Left hindlimb (tissue), 1 donor: ENCODE results near the gene ERO1A.
"Not testable (repeated sequence)": the region's sequence is repeated elsewhere in the genome, so short reads cannot be mapped to it uniquely, and the experiment has no call there.

ENCODE experiments used
- DNase-seq: peaks from one replicate; pipeline ENCODE4 v3.0.0-alpha.2; 2018

The ERO1A gene, protein sequence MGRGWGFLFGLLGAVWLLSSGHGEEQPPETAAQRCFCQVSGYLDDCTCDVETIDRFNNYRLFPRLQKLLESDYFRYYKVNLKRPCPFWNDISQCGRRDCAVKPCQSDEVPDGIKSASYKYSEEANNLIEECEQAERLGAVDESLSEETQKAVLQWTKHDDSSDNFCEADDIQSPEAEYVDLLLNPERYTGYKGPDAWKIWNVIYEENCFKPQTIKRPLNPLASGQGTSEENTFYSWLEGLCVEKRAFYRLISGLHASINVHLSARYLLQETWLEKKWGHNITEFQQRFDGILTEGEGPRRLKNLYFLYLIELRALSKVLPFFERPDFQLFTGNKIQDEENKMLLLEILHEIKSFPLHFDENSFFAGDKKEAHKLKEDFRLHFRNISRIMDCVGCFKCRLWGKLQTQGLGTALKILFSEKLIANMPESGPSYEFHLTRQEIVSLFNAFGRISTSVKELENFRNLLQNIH

DNA sequence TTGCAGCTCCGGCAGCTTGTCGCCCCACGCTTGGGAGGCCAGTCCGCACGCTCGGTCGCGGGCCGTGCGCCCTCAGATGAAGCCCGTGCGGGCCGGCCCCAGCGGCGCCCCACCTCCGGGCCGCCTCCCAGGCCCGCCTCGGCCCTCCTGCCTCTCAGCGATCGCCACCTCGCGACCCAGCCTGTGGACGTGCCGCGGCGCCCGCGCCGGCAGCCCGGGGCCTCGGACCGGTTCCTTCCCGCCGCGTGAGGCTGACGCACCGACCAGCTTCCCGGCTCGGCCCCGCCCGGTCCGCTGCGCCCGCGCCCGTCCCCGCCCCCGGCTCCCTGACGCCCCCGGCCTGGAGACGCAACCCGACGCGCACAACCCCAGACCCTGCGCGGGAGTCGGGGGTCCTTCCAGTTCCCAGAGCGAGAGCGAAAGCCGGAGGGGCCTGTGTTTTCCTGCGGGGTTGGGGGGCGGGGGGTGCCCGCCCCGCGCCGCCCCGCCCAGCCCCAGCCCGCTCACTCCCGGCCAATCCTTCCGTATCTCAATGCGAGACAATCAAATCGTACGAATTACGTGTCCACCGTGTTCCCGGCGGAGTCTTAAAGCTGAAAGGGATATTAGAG is at the start of gene ERO1A:
ERO1A (minus strand) TSS at position 78 of the 611 bp plus-strand sequence; CDS start at position 1, 77 bp downstream.
- peak; percentile 88 for DNase-seq

DNA sequence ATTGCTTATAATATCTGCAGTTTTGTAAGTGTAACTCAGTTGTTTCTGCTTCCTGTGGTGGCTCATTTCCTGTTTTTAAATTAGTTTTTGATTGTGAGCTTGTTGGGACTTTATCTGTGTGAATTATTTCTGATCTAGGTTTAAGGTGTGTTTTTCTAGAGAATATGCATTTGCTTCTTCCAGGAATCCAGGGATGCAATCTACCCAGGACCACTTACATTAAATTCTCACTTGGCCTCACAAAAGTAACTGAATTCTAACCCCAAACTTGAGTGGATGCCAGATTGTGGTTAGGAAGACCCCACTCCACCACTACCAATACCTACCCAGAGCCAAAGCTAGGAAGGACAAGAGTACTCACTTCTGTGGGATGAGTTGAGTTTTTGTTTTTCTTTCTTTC is 46.5 kb upstream of the ERO1A start:
- no peak for DNase-seq

DNA sequence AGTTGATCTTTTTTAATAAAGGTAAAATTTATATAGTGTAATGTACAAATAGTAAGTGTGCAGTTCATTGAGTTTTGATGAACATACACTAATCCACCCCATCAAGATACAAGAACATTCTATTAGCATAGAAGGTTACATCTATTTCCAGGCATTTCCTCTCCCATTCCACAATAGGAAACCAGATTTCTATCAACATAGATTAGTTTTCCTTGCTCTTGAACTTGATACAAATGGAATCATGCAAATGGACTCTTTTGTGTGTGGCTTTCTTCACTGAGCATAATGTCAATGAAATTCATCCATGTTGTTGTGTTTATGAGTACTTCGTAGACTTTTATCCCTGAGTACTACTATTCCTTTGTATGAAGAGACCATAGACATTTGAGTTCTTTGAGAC is 45.4 kb upstream of the ERO1A start:
- DNase-seq = no peak

DNA sequence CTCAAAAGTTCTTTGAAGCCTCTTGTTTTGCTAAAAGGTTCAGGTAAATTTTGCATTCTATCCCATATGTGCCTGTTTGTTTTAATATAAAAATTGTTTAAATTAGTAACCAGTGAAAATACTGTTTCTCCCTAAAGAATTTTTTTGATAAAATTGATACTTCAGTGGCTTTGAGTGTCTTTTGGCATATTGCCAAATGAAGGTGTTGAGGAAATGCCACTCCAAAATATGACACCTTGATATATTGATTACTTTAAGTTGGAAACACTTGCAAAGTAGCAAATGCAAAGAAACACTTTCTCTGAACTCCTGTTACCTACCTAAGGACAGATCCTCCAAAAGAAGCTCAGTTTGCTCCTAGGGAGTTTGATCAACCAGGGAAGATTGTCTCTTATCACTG is 43.1 kb upstream of the ERO1A start:
- no peak for DNase-seq

DNA sequence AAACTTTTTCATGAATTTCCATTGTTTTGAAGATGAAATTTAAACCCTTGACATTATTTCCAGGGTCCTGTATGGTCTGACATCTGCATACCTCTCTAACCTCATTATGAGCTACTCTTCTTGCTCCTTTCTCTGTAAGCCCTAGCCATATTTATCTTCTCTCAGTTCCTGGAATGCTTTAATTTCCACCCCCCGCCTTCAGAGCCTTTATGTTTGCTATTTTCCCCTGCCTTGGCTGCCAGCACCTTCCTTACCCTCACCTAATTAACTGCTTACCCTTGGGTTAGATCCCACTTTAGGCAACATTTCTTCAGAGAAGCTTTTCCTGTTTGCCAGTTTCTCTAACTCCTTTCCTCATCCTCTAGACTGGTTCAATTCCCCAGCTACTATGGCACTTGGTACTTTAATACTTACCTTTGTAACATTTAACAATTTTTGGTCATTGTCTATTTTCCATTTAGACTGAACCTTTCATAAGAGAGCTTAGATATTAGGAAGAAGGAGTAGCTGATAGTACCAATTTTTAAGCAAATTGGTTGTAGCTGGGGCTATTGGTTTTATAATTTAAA is 40.6 kb upstream of the ERO1A start:
- DNase-seq = no peak

DNA sequence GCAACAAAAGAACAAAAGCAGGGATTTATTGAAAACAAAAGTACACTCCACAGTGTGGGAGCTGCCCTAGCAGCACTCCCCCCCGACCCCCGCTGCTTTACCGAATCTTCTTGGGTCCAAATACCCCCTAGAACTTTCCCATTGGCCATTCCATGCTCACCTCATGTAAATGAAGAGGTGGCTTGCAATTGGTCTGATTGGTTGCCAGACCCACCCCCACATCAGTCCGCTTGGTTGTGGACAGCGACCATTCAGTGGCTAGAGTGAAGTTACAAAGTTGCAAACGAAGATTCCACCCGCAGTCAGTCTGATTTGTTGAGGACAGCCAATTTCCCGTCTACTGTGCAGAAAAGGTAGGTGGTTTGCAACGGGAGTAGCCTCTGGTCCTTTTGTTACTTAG is 38.5 kb upstream of the ERO1A start:
- no peak for DNase-seq

DNA sequence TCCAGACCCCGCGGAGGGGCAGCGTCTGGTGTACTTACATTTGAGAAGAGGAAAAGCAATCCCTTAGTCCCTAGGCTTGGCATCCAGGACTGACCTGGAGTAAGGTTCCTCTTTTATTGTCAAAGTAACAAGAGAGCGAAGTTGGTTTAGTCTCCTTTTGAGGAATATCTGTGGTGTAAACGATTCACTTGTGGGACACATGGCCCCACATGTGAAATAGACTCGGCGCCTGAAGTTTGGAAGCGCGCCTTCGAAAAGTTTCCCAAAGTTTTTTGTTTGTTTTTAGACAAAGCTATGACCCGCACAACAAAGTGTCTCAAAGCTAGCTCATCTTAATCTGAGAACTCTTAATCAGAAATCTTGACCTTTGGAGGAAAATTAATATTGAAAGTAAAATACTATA is 35.4 kb upstream of the ERO1A start:
- DNase-seq = no peak

DNA sequence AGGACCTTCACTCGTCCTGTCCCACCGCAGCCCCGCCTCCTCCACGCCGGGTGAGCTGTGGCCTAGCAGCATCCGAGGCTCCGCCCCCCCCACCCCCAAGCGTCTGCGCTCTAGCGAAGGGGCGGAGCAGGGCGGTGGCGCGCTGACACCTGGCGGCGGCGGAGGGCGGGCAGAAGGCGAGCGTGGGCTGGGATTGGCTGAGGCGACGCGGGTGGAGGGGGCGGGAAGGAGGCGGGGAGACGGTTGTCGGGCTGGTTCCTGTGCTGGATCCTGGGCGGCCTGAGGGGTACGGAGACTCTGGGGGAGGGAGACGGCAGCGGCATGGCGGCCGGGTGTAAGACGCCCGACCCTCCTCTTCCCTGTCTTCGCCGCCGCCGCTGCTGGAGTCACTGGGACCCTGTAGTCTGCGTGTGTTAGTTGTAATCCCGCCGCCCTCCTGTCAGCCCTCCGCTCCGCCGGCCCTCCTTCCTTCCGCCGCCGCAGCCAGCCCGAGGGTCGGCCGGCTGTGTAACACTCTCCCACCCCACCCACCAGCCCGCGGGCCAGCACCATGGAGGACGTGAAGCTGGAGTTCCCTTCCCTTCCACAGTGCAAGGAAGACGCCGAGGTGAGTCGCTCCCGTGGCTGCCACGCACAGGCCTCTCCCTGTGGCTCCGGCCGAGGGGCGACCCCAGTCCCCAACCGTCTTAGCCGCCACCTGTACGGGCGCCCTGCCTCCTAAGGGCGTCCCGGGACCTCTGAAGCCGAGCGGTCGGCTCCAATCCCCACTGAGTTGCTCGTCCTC is 34.8 kb upstream of the ERO1A start, which contains the start of gene STYX:
STYX (plus strand) TSS at position 242 of the 784 bp plus-strand sequence; CDS start at position 551, 309 bp downstream.
- peak; percentile 99 for DNase-seq

DNA sequence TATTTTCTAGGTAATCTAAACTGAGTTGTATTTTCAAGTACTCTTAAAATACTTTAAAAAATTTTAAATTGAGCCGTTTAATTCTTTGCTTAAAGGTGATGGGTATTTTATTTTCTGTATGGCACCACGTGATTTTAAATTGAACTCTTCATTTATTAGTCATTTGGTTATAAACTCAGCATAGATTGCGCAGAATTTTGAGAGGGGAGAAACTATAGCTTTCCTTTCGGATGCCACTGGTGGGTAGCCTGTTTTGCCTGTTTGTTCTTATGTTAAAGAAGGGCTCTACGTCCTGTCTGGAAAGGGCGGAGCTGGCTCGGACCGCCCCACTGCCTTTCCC is 34.2 kb upstream of the ERO1A start:
- no peak for DNase-seq

DNA sequence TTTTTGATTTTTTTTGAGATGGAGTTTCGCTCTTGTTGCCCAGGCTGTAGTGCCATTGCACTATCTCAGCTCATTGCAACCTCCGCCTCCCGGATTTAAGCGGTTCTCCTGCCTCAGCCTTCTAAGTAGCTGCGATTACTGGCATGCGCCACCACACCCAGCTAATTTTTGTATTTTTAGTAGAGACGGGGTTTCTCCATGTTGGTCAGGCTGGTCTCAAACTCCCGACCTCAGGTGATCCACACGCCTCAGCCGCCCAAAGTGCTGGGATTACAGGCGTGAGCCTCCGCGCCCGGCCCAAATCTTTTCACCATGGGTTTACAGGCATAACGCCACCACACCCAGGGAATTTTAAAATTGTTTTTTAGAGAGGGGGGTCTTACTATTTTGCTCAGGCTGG is 33.7 kb upstream of the ERO1A start:
- DNase-seq = not testable (repeated sequence)

DNA sequence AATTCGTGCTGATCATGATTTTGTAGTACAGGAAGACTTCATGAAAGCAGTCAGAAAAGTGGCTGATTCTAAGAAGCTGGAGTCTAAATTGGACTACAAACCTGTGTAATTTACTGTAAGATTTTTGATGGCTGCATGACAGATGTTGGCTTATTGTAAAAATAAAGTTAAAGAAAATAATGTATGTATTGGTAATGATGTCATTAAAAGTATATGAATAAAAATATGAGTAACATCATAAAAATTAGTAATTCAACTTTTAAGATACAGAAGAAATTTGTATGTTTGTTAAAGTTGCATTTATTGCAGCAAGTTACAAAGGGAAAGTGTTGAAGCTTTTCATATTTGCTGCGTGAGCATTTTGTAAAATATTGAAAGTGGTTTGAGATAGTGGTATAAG is 32.2 kb upstream of the ERO1A start:
- not testable (repeated sequence) for DNase-seq

DNA sequence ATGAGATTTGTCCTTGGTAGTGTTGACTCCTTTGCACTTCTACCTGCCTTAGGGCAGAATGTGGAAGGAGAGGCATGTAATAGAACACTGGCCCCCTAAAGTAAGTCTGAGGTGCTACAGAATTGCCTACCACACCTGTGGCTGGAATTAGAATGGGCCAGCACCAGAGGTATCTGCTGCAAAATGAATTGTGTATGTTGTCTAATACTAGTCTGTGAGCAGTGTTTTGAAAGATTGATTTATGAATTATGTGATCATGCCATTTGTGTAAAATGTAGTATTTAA is 28.9 kb upstream of the ERO1A start:
- DNase-seq = no peak

DNA sequence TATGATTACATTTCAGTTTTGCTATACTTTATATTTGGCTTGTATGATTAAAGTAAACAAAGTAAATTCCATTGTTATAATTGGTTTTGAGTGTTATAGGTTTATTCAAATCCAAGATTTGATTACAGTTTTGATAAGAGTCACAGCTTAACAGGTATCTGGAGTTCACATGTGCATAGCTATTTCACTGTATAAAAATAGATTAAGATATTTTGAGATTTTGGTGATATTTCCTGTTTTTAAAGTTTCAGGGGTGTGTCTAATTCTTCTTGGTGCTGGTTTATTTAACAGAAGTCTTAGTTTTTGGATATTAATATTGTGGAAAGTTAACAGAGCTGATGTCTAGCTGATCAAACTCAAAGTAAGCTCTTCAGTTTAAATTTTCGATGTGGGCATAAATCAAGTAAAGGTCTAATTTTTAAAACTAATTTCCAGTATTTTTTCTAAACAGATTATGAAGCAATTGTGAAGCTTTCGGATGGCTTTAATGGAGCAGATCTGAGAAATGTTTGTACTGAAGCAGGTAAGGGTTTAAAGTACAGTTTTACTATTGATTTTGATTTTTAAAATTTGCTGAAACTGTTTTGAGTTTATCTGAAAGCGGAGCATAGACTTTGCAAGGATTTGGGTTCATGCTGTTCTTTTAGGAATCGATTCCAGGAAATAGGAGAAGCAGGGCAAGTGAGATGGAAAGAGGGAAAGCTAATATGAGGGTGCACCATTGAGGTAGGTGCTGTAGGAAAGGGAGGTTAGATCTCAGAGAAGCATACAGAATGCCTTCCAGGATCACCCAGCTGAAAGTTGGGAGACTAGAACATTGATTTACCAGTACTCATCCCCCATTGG is 28.4 kb upstream of the ERO1A start:
- DNase-seq = no peak

DNA sequence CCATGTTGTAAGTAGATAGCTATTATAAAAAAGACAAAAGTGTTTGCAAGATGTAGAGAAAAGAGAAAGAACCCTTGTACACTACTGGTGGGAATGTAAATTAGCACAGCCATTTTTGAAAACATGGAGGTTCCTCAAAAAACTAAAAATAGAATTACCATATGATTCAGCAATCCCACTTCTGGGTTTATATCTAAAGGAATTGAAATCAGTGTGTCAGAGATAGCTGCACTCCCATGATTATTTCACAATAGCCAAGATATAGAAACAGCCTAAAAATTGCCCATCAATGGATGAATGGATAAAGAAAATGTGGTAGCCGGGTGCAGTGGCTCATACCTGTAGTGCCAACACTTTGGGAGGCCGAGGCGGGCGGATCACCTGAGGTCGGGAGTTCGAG is 20.8 kb upstream of the ERO1A start:
- no peak for DNase-seq

DNA sequence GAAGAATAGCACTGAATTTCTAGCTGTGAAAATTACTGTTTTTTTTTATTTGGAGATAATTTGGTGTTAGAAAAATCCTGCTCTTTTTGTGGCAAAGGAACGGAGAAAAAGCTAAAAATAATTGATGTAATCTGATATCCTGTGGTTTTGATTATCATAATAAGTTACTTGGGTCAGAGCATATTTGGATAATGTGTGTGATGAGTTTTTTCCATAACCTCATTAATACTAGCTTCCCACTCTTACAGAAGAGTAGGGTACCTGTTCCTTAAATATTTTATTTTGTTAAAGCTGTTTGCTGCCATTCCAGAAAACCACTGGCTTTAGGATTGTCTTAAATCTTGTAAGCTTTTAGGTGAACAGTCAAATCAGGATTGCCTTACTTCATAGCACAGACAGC is 16.3 kb upstream of the ERO1A start:
- no peak for DNase-seq

DNA sequence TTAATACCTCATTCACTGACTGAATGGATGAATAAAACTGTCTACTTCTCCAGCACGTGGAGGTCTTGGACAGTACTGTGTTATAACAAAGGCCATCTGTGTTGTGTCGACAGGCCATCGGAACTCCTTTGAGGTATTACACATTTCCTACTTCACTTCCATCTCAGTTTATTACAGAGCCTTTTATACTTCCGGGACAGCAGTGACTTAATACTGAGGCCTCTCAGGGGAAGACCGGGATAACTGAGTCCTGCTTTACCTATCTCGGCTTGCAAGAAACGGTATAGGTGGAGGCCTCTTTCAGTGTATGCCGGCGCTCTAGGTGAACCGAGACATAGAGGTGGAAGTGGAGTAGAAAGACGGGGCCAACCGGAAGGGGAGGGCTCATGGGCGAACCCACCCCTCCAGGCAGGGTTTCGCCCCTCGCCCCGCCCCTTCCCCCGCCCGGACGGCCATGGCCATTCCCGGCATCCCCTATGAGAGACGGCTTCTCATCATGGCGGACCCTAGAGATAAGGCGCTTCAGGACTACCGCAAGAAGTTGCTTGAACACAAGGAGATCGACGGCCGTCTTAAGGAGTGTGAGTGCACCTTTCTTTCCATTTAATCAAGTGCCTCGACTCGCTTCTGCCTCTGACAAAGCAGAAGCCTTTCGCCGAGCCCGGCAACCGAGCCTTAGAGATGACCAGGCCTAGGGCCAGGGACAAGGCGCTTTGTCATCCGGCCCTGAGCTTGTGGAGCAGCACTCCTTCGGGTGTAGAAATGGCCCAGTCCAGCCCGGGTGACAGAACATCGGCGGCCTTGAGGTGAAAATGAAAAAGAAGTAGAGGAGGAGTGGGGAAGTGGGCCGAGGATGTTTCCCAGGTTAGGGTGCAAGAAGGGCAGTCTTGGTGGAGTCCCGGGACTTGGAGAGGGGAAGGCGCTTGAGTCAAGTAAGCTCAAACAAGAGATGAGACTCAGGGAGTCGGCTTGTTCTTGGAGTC is 11.7 kb upstream of the ERO1A start, which contains the start of gene PSMC6:
PSMC6 (plus strand) TSS at position 477 of the 983 bp plus-strand sequence; CDS start at position 497, 20 bp downstream.
- peak; percentile 97 for DNase-seq

DNA sequence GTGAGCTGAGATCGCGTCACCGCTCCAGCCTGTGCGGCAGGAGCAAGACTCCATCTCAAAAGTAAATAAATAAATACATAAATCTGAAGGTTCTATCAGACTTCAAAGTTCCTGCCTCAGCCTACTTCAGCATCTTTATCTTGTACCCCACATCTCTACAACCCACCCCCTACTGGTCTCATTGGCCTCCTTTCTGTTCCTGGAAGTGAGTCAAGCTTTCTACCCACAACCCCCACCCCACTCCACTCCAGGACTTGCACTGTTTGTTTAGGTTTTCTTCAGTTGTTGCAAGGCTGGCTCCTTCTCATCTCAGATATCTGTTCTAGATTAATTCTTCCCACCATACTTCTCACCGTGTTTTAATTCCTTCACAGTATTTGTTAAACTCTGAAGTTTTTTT is 10.9 kb upstream of the ERO1A start:
- DNase-seq = no peak

DNA sequence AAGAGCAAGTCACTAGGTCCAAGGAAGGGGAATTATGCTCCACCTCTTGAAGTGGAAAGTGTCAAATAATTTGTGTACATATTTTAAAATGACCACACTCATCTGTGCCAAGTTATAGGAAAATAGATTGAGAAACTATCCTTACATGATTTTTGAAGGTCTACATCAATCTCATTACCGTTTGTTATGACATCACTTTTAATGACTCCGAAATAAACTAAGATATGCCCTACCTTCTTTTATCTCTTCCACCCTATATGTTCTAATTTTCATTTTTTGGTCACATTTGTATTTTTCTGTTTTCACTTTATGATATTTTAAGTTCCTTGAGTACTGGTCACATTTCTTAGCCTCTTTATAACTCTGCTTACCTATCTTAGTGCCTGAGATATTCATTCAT is 8.3 kb upstream of the ERO1A start:
- no peak for DNase-seq

DNA sequence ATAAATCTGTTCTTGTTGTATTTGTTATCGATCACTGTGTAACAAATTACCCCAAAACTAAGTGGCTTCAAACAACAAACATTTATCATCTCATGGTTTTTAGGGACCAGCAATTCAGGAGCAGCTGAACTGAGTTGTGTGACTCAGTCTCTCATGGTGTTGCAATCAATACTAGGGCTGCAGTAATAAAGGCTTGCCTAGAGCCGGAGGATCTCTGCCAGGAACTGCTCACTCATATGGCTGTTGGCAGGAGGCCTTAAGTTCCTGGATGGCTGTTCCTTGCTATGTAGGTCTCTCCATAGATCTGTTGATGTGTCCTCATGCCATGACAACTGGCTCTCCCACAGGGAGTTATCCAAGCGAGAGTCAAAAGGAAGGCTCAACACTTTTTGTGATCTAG is 7.9 kb upstream of the ERO1A start:
- DNase-seq = no peak

DNA sequence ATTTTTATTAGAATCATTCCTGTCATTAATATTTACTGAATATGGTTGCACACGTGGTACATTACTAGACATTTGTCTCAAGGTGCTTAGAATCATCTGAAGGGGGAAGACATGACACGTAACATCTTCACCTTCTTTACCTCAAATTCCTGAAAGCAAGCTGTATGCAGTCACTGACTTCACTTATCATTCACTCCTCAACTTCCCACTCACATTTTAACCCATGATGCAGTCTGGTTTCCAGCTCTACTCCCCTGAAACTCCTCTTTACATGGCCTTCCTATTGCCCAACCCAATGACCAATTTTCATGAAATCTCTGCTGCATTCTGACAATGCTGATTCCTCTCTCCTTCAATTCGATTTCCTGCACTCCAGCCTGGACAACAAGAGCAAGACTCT is 5.9 kb upstream of the ERO1A start:
- no peak for DNase-seq

DNA sequence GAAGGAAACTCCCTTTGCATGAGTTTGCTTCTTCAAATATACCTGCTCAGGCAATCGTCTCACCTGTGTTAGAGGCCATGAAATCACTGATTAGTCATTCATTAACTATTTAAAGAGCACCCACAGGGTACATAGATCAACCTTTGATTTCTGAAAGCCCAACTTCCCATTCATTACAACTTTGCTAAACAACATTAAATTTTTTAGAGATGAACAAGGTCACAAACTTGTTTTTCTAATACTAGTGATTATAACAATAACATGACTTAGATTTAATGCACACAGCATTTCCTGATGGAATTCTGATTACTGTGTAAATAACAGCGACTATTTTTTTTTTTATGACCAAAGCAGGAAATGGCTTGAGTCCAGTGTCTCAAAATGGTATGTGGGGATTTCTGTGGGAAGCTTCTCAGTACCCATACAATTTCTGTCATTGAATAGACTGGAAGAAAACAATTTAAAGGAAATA is 5.4 kb upstream of the ERO1A start:
- DNase-seq = no peak
